CD4-positive, alpha-beta T cell treated with Interleukin-2 at 100 ng/mL for 4 hours (primary cell): ENCODE results near the gene ARHGAP4.

Experiments
- DNase-seq: peaks from one replicate; pipeline ENCODE4 v3.0.0-alpha.2; 2020; ENCODE audit warnings: low spot score

The ARHGAP4 gene

GRCh38 chrX:153963546-153963945 lies 37.5 kb upstream of the ARHGAP4 start:
- DNase-seq = no peak

GRCh38 chrX:153961292-153961691 lies 35.2 kb upstream of the ARHGAP4 start:
- no peak for DNase-seq

DNA sequence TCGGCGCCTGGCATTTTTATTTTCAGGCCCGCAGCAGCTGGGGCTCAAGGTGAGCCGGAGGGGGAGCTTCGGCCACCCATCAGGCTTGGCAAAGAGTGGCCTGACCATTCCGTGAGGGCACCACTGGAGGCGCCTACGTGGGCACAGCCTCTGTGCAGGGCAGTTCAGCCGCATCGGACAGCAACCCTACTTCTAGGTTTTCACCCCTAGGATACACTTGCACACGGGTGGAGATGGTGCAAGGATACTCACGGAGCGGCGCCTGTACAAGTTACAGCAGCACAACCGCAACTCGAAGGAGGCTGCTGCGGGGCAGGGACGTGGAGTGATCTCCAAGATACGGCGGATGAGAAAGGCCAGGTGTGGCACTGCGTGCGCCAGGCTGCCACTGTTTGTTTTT lies 34.7 kb upstream of the ARHGAP4 start:
- DNase-seq = no peak

DNA sequence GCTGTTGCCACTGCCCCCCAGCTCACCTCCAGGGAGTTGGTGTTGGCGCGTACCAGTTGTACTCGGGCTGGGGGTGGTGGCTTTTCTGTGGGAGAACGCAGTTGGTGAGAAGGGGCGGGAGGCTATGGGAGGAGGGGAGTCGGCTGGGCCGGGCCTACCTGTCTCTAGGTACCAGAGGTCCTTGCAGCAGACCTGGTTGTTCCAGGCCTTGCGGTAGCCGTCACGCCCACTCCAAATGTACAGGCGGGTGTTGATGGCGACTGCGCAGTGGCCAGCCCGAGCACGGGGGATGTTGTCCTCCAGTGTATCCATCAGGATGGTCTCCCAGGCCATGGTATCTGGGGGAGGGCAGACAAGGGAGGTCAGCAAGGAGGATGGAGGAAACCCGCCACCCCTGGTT lies 34.0 kb upstream of the ARHGAP4 start:
- no peak for DNase-seq

DNA sequence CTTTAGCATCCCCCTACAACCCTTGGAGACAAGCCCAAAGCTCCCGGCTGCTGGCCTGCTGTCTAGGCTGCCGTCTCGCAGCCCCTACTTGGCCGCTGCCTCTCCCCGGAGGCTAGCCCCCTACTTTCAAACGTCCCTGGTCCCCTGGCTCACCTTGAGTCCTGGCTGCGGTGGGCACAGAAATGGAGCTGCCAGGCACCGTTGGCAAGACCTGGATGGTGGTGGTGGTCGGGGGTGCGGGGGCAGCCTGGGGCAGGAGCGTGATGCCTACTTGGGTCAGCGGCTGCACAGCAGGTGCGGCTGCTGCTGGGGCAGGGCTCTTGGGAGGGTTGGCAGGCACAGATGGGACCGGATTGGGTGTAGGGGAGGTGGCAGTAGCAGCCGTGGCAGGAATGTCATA lies 33.6 kb upstream of the ARHGAP4 start:
- no peak for DNase-seq

- no peak for DNase-seq
Observed at GRCh38 chrX:153958605-153959004, 32.5 kb upstream of the ARHGAP4 start.

DNA sequence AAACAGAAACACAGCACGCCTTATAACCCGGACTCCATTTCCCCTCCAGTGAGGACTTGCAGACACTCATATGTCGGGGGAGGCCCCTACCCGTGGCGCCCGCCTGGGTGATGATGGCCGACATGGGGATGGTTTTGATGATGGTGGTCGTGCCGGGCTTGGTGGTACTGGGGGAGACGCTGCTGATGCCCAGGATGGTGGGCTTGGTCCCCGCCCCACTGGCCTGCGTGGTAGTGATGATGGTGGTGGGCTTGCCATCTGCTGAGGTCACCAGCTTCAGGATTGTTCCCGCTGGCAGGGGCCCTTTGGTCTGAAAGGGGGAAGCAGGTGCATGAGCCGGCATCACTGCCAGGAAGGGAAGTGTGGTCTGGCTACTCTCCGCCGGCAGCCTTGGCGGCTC lies 31.2 kb upstream of the ARHGAP4 start:
- no peak for DNase-seq

DNA sequence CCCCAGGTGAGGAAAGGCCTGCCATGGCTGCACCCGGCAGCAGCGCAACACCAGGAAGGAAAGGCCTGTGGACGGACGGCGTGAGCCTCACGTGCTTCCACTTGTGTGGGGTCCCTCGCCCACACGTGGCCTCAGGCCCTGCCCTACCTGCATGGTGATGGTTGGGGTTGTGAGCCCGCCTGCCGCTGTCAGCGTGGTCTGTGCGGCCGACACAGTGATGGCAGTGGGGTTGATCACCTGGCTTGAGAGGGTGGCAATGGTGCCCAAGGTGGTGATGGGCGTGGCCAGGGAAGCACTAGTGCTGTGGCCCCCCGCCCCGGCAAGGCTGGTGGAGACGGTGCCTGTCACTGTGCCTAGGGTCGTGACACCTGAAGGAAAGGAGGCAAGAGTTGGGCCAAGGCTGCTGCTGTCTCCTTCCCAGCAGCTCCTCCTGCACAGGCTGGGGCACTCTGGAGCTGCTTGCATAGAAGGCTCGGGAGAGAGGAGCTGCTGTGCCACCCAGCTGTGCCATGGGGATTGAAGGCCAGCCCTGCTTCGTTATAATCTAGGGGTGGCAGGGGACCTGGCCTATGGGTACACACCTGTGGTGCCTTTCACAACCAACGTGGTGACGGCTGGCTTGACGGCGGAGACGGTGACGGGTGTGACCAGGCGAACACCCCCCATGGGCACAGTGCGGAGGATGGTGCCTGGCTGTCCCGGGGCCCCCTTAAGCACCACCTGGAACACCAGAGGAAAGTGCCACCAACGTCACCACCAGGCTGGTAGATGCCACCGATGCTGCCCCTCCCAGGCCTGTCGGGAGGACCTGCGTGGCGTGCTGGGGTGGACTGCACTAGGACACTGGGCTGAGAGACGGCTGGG lies 30.2 kb upstream of the ARHGAP4 start:
- DNase-seq = no peak

- no peak for DNase-seq
Observed at GRCh38 chrX:153955228-153955732, 29.2 kb upstream of the ARHGAP4 start.

DNA sequence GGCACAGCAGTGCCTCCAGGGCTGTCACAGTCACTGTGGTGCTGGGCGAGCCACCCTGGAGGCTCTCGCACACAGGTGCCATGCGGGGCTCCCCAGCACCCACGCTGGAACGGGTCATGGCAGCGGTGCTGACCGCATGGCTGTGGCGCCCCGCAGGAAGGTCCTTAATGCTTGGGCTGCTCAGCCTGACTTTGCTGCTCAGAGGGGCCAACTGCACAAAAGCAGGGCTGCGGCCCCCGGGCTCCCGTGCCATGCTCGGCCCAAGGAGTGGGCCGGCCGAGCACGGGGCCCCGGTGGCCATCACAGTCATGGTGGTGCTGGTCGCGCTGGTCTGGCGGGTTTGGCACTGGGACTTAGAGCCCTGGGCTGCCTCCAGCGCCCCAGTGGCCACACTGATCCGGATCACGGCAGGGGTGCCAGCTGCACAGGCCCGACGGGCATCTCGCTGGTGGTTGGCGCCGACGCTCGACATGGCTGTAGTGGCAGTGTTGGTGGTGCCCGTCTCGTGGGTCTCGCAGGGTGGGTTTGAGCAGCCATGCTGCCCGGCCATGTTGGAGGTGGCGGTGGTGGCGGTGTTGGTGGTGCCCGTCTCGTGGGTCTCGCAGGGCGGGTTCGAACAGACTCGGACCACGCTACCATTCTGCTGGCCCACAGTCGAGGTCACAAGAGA lies 28.6 kb upstream of the ARHGAP4 start:
- DNase-seq = no peak

- DNase-seq = no peak
Observed at GRCh38 chrX:153953892-153954557, 28.0 kb upstream of the ARHGAP4 start.

DNA sequence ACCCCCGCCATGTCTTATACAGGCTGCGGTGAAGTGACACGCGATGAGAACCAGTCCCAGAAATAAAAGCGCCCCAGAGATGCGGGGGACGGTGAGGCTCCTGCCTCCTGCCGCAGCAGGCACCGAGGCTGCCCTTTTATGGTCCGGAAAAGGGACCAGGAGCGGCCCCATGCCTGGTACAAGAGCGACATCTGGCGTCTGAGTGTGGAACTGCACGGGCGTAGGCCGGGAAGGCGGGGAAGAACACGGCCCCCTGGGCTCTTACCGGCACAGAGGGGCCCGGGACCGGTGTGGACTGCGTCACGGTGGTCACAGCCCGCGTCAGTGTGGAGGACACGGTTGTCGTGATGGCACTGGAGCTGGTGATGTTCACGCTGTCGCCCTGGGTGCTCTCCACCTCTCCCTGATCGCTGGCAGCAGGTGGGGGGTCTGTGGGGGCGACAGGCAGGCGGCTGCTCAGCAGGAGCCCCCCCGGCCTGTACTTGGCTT lies 27.3 kb upstream of the ARHGAP4 start:
- peak; percentile 76 for DNase-seq

- no peak for DNase-seq
Observed at GRCh38 chrX:153952373-153953026, 26.4 kb upstream of the ARHGAP4 start.

DNA sequence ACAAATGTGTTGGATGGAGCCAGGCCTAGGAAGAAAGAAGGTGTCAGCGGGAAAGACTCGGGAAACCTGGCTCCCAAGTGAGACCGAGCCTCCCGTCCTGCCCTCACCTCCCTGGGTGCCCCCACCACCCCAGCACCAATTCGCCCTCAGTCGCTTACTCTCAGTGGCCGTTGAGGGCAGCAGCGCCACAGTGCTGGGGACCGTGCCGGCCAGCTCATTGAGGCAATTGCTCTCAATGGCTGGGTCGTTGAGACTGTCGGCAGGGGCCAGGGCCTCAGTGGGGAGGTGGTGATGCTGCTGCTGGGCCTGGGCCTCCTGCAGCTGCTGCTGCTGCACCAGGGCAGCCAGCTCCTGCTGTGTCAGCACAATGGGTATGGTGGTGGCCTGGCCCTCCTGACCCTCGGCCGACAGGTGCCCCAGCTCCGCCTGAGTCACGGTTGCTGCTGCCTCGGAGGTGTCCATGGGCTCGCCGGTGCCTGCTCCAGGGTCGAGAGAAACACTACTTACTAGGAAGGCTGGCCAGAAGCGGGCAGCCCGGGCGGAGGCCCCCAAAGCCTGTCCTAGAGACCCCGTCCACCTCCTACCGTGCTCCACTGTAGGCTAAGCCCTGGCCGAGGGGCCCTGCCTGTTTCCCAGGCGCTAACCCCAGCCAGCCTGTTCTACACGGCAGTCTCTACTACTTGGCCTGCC lies 25.8 kb upstream of the ARHGAP4 start:
- DNase-seq = no peak

DNA sequence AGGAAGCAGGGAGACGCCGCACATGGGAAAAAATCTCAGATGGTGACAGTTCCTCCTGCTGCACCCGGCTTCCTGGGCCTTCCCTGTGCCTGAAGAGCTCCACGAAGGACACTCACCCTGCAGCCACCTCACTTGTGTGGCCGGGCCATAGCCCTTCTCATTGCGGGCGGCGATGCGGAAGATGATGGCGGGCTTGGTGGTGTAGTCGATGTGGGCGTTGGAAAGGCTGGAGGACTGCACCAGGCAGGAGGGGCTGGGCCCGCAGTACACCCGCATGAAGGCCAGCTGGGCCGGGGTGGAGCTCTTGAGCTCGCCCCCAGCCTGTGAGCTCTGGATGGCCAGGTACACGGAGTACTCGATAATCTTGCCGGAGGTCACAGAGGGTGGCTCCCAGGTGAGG lies 24.1 kb upstream of the ARHGAP4 start:
- no peak for DNase-seq

GRCh38 chrX:153948847-153949805 lies 23.1 kb upstream of the ARHGAP4 start:
- DNase-seq = no peak

- DNase-seq = no peak
Observed at GRCh38 chrX:153948002-153948466, 22.0 kb upstream of the ARHGAP4 start.

DNA sequence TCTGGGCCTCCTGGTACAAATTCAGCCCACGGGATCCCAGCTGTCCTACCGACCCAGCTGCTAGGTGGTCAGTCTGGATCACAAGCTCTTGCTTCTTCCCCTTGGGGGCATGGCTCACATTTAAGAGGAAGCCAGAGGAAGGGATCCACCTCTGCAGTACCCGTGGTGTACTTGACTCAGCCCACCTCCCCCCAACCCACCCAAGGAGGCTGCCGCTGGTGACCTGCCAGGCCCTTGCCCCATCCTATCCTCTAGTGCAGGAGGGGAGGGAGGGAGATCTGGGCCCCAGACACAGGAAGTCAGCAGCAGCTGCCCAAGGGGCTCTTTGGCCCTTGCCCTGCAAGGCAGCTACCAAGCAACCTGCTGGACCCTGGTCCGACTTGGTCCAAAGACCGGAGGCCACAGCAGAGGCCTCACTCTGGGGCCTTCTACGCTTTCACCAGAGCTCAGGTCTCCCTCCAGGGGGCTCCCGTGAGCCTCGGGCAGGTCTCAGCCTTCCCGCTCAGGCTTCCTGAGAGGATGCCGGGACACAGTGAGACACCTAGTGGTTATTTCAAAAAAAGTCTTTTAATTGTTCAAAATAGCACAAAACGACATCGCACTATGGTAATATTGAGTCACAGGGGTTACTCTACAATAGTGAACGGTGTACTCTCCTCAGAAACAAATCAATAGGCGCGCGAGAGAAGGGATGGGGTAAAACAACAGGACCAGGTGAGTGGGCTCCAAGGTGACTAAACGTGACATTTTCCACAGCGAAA lies 21.1 kb upstream of the ARHGAP4 start:
- peak; percentile 82 for DNase-seq
